B cell (primary cell): ENCODE data around the gene TRIM6. TPM values are rescaled to one million over a fixed set of nuclear protein-coding genes. Genes with fewer than 3 reads are reported as not detected.

Source experiments
- ATAC-seq: fragments of 200-7000 bp; cut with Tn5 transposase; one replicate; pipeline ENCODE4 v1.10.0; 2021; ENCODE audit warnings: low read depth, mild to moderate bottlenecking, moderate number of reproducible peaks, moderate library complexity
- CTCF ChIA-PET: fragments of 350-600 bp; sonication (Branson Sonifier 250); formaldehyde crosslinking; loops from one replicate; lab custom pipeline; 2021; ENCODE audit warnings: antibody characterized with exemption, inconsistent platforms; lab: Charles Lee
- POLR2A ChIA-PET: fragments of 350-600 bp; sonication (Branson Sonifier 250); formaldehyde crosslinking; loops from one replicate; lab custom pipeline; 2021; ENCODE audit warnings: antibody characterized with exemption; lab: Charles Lee
- DNase-seq: peaks from one replicate; pipeline ENCODE4 v3.0.0; 2013
- H2AFZ ChIP-seq: 2 replicates; pipeline ENCODE4 v1.6.1; 2012; ENCODE audit warnings: mild to moderate bottlenecking, low read depth, low read length; ENCODE audit not compliant: insufficient read depth, poor library complexity, severe bottlenecking
- H3K27ac ChIP-seq, 2 donors: 1 replicate in 1 of 2; 2 replicates in 1 of 2; pipeline ENCODE4 v1.5.1; 2012 to 2013; ENCODE audit warnings: low read length in 2 of 2, mild to moderate bottlenecking in 2 of 2, moderate library complexity in 1 of 2
- H3K27me3 ChIP-seq, 4 experiments: fragments of 200-600 bp in 1 of 4; sonication (generic) in 1 of 4; replicated peaks in 1 of 4; 1 replicate in 2 of 4; 2 replicates in 2 of 4; pipeline versions ENCODE4 v1.6.1 to v1.7.0; 2013 to 2016; ENCODE audit warnings: low read length in 3 of 4, mild to moderate bottlenecking in 2 of 4, mixed read lengths in 1 of 4, moderate library complexity in 1 of 4; ENCODE audit not compliant: insufficient read depth in 4 of 4, control insufficient read depth in 3 of 4; ENCODE audit errors: control extremely low read depth in 1 of 4
- H3K36me3 ChIP-seq, 2 experiments: replicated peaks in 1 of 2; 1 replicate in 1 of 2; 2 replicates in 1 of 2; pipeline versions ENCODE4 v1.6.1 to v1.7.1; 2013; ENCODE audit warnings: low read length in 1 of 2; ENCODE audit not compliant: insufficient read depth in 2 of 2, control insufficient read depth in 1 of 2; ENCODE audit errors: control extremely low read depth in 1 of 2, extremely low read depth in 1 of 2
- H3K4me1 ChIP-seq, 2 donors: fragments of 200-600 bp in 1 of 2; sonication (generic) in 1 of 2; 1 replicate in 1 of 2; 2 replicates in 1 of 2; pipeline versions ENCODE4 v1.5.1 to v1.6.1; 2013 to 2017; ENCODE audit warnings: low read length in 2 of 2; ENCODE audit not compliant: control insufficient read depth in 2 of 2, insufficient read depth in 2 of 2
- H3K4me2 ChIP-seq: replicated peaks from 2 replicates; pipeline ENCODE3; 2012; ENCODE audit warnings: mild to moderate bottlenecking, low read depth, low read length; ENCODE audit not compliant: poor library complexity, severe bottlenecking
- H3K4me3 ChIP-seq, 5 experiments: fragments of 200-600 bp in 1 of 5; sonication (generic) in 1 of 5; 1 replicate in 3 of 5; 2 replicates in 2 of 5; pipeline versions ENCODE4 v1.5.1 to v1.7.0; 2011 to 2016; ENCODE audit warnings: low read length in 4 of 5, mild to moderate bottlenecking in 4 of 5, low read depth in 2 of 5, control low read depth in 1 of 5, moderate library complexity in 1 of 5; ENCODE audit not compliant: insufficient read depth in 1 of 5; ENCODE audit errors: control extremely low read depth in 1 of 5, extremely low read depth in 1 of 5
- H3K79me2 ChIP-seq: fragments of 200-600 bp; sonication (generic); one replicate; pipeline ENCODE4 v1.6.0; 2016; ENCODE audit warnings: low read length; ENCODE audit not compliant: control insufficient read depth, insufficient read depth
- H3K9ac ChIP-seq: fragments of 200-600 bp; sonication (generic); 2 replicates; pipeline ENCODE4 v1.6.1; 2017; ENCODE audit warnings: mild to moderate bottlenecking, low read length, moderate library complexity
- H3K9me3 ChIP-seq, 3 donors: one replicate each; pipeline versions ENCODE4 v1.6.1 to v1.7.1; 2013; ENCODE audit warnings: low read length in 2 of 3; ENCODE audit not compliant: control insufficient read depth in 2 of 3, insufficient read depth in 1 of 3; ENCODE audit errors: control extremely low read depth in 1 of 3
- H4K20me1 ChIP-seq: 2 replicates; pipeline ENCODE4 v1.6.0; 2012; ENCODE audit warnings: mild to moderate bottlenecking, low read length; ENCODE audit not compliant: insufficient read depth, control insufficient read depth, poor library complexity, severe bottlenecking
- H3K27ac Mint-ChIP-seq: one replicate; pipeline ENCODE4 v1.8.0; 2021; ENCODE audit warnings: mixed read lengths
- H3K27me3 Mint-ChIP-seq: one replicate; pipeline ENCODE4 v1.8.0; 2021; ENCODE audit warnings: mixed read lengths
- H3K4me1 Mint-ChIP-seq: one replicate; pipeline ENCODE4 v1.8.0; 2021; ENCODE audit warnings: mixed read lengths
- H3K4me3 Mint-ChIP-seq: one replicate; pipeline ENCODE4 v1.8.0; 2021; ENCODE audit warnings: mixed read lengths
- H3K9me3 Mint-ChIP-seq: one replicate; pipeline ENCODE4 v1.8.0; 2022; ENCODE audit warnings: mixed read lengths; ENCODE audit not compliant: insufficient read depth
- CTCF ChIP-seq: fragments of 200-600 bp; IDR thresholded peaks from one replicate; pipeline ENCODE4 v1.8.0; 2022; ENCODE audit warnings: antibody characterized with exemption, mild to moderate bottlenecking
- EZH2 ChIP-seq: IDR thresholded peaks from 2 replicates; pipeline ENCODE4 v1.6.1; 2012; ENCODE audit warnings: borderline replicate concordance, low read depth, mild to moderate bottlenecking, moderate library complexity, low read length; ENCODE audit not compliant: insufficient read depth, poor library complexity, severe bottlenecking
- WGBS: methylation state at CpG from one replicate; pipeline ENCODE4 v1.1.5; 2013; ENCODE audit warnings: missing lambda C conversion rate; ENCODE audit not compliant: insufficient coverage; 5-methylcytosine and 5-hydroxymethylcytosine counted together
- intact Hi-C: fragments of 100-400 bp; cut with micrococcal nuclease; formaldehyde crosslinking; loops from one replicate; pipeline ENCODE4 v1.10.0; 2022
- polyA plus RNA-seq: library from polyadenylated mRNA; depleted of rRNA; stranded (reverse); fragments of >200 nt; gene quantifications from 2 replicates; pipeline ENCODE4 v1.2.3, GENCODE V29; 2012
- total RNA-seq, 2 donors: library from RNA; stranded (reverse); fragments of 120-200 nt in 1 of 2; gene quantifications; 1 replicate in 1 of 2; 2 replicates in 1 of 2; pipeline versions ENCODE4 v1.2.3 to v1.2.4, GENCODE V29; 2013 to 2022

TRIM6 gene
- total and polyA plus RNA-seq, 2 donors (not counting 1 experiment from before 2014, with no cell fraction given), result 0.10 TPM; not detected in 1

- ChIA-PET CTCF (interaction anchor here (0.7 to 1.2 kb wide), 2 partner anchors 9 to 19 kb away, joined by 3 to 4 read pairs; no protein-coding TSS in a partner anchor), POLR2A (no interaction called here)
- Histone ChIP-seq H3K79me2 (peaks cover 2% of the 10 kb centered on the region), H4K20me1 (no peaks in the 10 kb centered on the region), H3K36me3 (no peaks in the 10 kb centered on the region), H3K27ac (no peak overlapping the region), H3K27me3 (no peaks in the 10 kb centered on the region), H3K4me2 (no peak overlapping the region), H3K9ac (no peak overlapping the region), H3K4me1 (peaks cover 2 to 3% of the 10 kb centered on the region in 2 donors), H3K9me3 (no peaks in the 10 kb centered on the region), H2AFZ (no peak overlapping the region), H3K4me3 (no peak overlapping the region)
- Mint-ChIP-seq H3K4me1 (peaks cover 5% of the 10 kb centered on the region), H3K27ac (no peak overlapping the region), H3K9me3 (no peaks in the 10 kb centered on the region), H3K27me3 (no peaks in the 10 kb centered on the region), H3K4me3 (no peak overlapping the region)
- TF ChIP-seq CTCF (no peak), EZH2 (no peak)
- intact Hi-C loops, result no loop called here
- ATAC-seq (no peak), DNase-seq (no peak)
- WGBS, result no CpG with 5 or more reads among the region's 3 CpGs
Measured at GRCh38 chr11:5618807-5619206, 22.4 kb downstream of the TRIM6 start.

GRCh38 chr11:5620651-5621521 lies 24.4 kb downstream of the TRIM6 start:
- DNase-seq, result no peak
- H3K4me3 ChIP-seq, result no peak overlapping the region
- no peaks in the 10 kb centered on the region for H3K27me3 ChIP-seq
- H3K4me1 ChIP-seq, result peaks cover 17 to 18% of the 10 kb centered on the region in 2 donors
- peaks cover 23% of the 10 kb centered on the region for H3K4me1 Mint-ChIP-seq
- no peak overlapping the region for H3K9ac ChIP-seq
- H3K4me2 ChIP-seq, result no peak overlapping the region
- no peak overlapping the region for H3K27ac Mint-ChIP-seq
- 100% methylated on average over 1 of the region's 3 CpGs for WGBS
- H3K4me3 Mint-ChIP-seq, result no peak overlapping the region
- no peak for TF ChIP-seq CTCF
- TF ChIP-seq EZH2, result no peak
- no peaks in the 10 kb centered on the region for H3K9me3 Mint-ChIP-seq
- no peaks in the 10 kb centered on the region for H4K20me1 ChIP-seq
- no peak overlapping the region for H2AFZ ChIP-seq
- H3K36me3 ChIP-seq, result no peaks in the 10 kb centered on the region
- CTCF ChIA-PET, result no interaction called here
- no peak overlapping the region for H3K27ac ChIP-seq
- POLR2A ChIA-PET, result no interaction called here
- H3K79me2 ChIP-seq, result peaks cover 21% of the 10 kb centered on the region
- ATAC-seq, result no peak
- intact Hi-C loops, result no loop called here
- no peaks in the 10 kb centered on the region for H3K27me3 Mint-ChIP-seq
- no peaks in the 10 kb centered on the region for H3K9me3 ChIP-seq
